H9 (cell line): ENCODE results near the gene SCIMP. TPM values are rescaled to one million over a fixed set of nuclear protein-coding genes. Genes with fewer than 3 reads are reported as not detected.

Experiments
- DNase-seq: peaks from one replicate; pipeline ENCODE4 v3.0.0-alpha.2; 2017
- H2AFZ ChIP-seq: one replicate; pipeline ENCODE4 v1.6.1; 2013; ENCODE audit warnings: mild to moderate bottlenecking, low read length, control low read depth, moderate library complexity
- H2AK5ac ChIP-seq: 2 replicates; pipeline ENCODE4 v1.6.1; 2013; ENCODE audit warnings: low read length, control low read depth, mixed read lengths; ENCODE audit not compliant: insufficient read length
- H2BK120ac ChIP-seq: one replicate; pipeline ENCODE4 v1.6.1; 2013; ENCODE audit warnings: low read depth, mild to moderate bottlenecking, low read length, control low read depth, inconsistent platforms; ENCODE audit not compliant: poor library complexity, severe bottlenecking
- H2BK12ac ChIP-seq: 2 replicates; pipeline ENCODE4 v1.6.1; 2013; ENCODE audit warnings: low read length, control low read depth, mixed read lengths, low read depth; ENCODE audit not compliant: insufficient read length
- H2BK15ac ChIP-seq: 2 replicates; pipeline ENCODE4 v1.6.1; 2013; ENCODE audit warnings: low read depth, low read length, control low read depth
- H2BK20ac ChIP-seq: one replicate; pipeline ENCODE4 v1.6.1; 2013; ENCODE audit warnings: low read depth, mild to moderate bottlenecking, low read length, control low read depth, inconsistent platforms; ENCODE audit not compliant: poor library complexity, severe bottlenecking
- H2BK5ac ChIP-seq: 2 replicates; pipeline ENCODE4 v1.6.1; 2013; ENCODE audit warnings: low read length, control low read depth, mixed read lengths; ENCODE audit not compliant: insufficient read length
- H3K14ac ChIP-seq: 2 replicates; pipeline ENCODE4 v1.6.1; 2013; ENCODE audit warnings: low read length, control low read depth; ENCODE audit not compliant: insufficient read depth
- H3K18ac ChIP-seq: 2 replicates; pipeline ENCODE4 v1.6.1; 2013; ENCODE audit warnings: low read depth, mild to moderate bottlenecking, mixed read lengths, low read length, control low read depth; ENCODE audit not compliant: insufficient read length
- H3K23ac ChIP-seq: 2 replicates; pipeline ENCODE4 v1.6.1; 2013; ENCODE audit warnings: low read length, control low read depth, mixed read lengths, low read depth; ENCODE audit not compliant: insufficient read length
- H3K23me2 ChIP-seq: 2 replicates; pipeline ENCODE4 v1.6.1; 2013; ENCODE audit warnings: low read depth, mild to moderate bottlenecking, mixed read lengths, low read length, control low read depth; ENCODE audit not compliant: insufficient read length, poor library complexity, severe bottlenecking
- H3K27ac ChIP-seq: 2 replicates; pipeline ENCODE4 v1.5.1; 2013; ENCODE audit warnings: low read length, control low read depth, mixed read lengths, low read depth; ENCODE audit not compliant: insufficient read length
- H3K27me3 ChIP-seq: 2 replicates; pipeline ENCODE4 v1.6.1; 2013; ENCODE audit warnings: low read length, control low read depth, inconsistent platforms; ENCODE audit not compliant: insufficient read depth
- H3K4ac ChIP-seq: 2 replicates; pipeline ENCODE4 v1.6.1; 2013; ENCODE audit warnings: low read depth, mild to moderate bottlenecking, control low read depth, inconsistent platforms, low read length, moderate library complexity
- H3K4me1 ChIP-seq: 2 replicates; pipeline ENCODE4 v1.6.1; 2013; ENCODE audit warnings: low read length, control low read depth, inconsistent platforms; ENCODE audit not compliant: insufficient read depth
- H3K4me2 ChIP-seq: 2 replicates; pipeline ENCODE4 v1.6.1; 2013; ENCODE audit warnings: low read length, control low read depth, mixed read lengths; ENCODE audit not compliant: insufficient read length, insufficient read depth
- H3K56ac ChIP-seq: 2 replicates; pipeline ENCODE4 v1.6.1; 2013; ENCODE audit warnings: low read depth, mild to moderate bottlenecking, mixed read lengths, low read length, control low read depth; ENCODE audit not compliant: insufficient read length
- H3K79me1 ChIP-seq: 2 replicates; pipeline ENCODE4 v1.6.1; 2013; ENCODE audit warnings: low read depth, mild to moderate bottlenecking, moderate library complexity, low read length, control low read depth, inconsistent platforms; ENCODE audit not compliant: insufficient read depth, poor library complexity, severe bottlenecking
- H3K79me2 ChIP-seq: 2 replicates; pipeline ENCODE4 v1.6.1; 2013; ENCODE audit warnings: low read length, control low read depth, inconsistent platforms; ENCODE audit not compliant: insufficient read depth
- H3K9ac ChIP-seq: 2 replicates; pipeline ENCODE4 v1.6.1; 2013; ENCODE audit warnings: low read length, control low read depth, mixed read lengths; ENCODE audit not compliant: insufficient read length; ENCODE audit errors: extremely low read depth
- H3K9me3 ChIP-seq: one replicate; pipeline ENCODE4 v1.6.1; 2013; ENCODE audit warnings: low read depth, low read length, inconsistent platforms; ENCODE audit not compliant: control insufficient read depth
- H3T11ph ChIP-seq: one replicate; pipeline ENCODE4 v1.6.1; 2013; ENCODE audit warnings: mild to moderate bottlenecking, low read length, control low read depth, inconsistent platforms
- H4K20me1 ChIP-seq: one replicate; pipeline ENCODE4 v1.6.1; 2013; ENCODE audit not compliant: control insufficient read depth, insufficient read length, insufficient read depth
- H4K5ac ChIP-seq: 2 replicates; pipeline ENCODE4 v1.6.1; 2013; ENCODE audit warnings: low read depth, mild to moderate bottlenecking, mixed read lengths, low read length, control low read depth; ENCODE audit not compliant: insufficient read length
- H4K8ac ChIP-seq: replicated peaks from 2 replicates; pipeline ENCODE4 v1.6.1; 2013; ENCODE audit warnings: low read length, control low read depth, mixed read lengths, low read depth; ENCODE audit not compliant: insufficient read length
- H4K91ac ChIP-seq: 2 replicates; pipeline ENCODE4 v1.6.1; 2013; ENCODE audit warnings: low read depth, mild to moderate bottlenecking, moderate library complexity, mixed read lengths, low read length, control low read depth; ENCODE audit not compliant: insufficient read length
- H3K27ac Mint-ChIP-seq, 3 experiments: 2 replicates in 2 of 3; 3 replicates in 1 of 3; pipeline ENCODE4 v1.8.0; 2020 to 2021; ENCODE audit warnings: mixed read lengths in 3 of 3, mild to moderate bottlenecking in 1 of 3, moderate library complexity in 1 of 3
- H3K27me3 Mint-ChIP-seq: 2 replicates; pipeline ENCODE4 v1.8.0; 2021; ENCODE audit warnings: low read depth, mild to moderate bottlenecking, moderate library complexity, mixed read lengths
- H3K36me3 Mint-ChIP-seq, 3 experiments: 2 replicates in 2 of 3; 3 replicates in 1 of 3; pipeline ENCODE4 v1.8.0; 2020 to 2021; ENCODE audit warnings: low read depth in 3 of 3, mixed read lengths in 3 of 3; ENCODE audit not compliant: insufficient read depth in 1 of 3
- H3K4me1 Mint-ChIP-seq, 2 experiments: 2 replicates each; pipeline ENCODE4 v1.8.0; 2020; ENCODE audit warnings: mixed read lengths in 2 of 2
- H3K4me3 Mint-ChIP-seq, 2 experiments: 2 replicates in 1 of 2; 3 replicates in 1 of 2; pipeline ENCODE4 v1.8.0; 2020 to 2021; ENCODE audit warnings: mild to moderate bottlenecking in 2 of 2, mixed read lengths in 2 of 2, moderate library complexity in 1 of 2
- H3K9me3 Mint-ChIP-seq, 2 experiments: 2 replicates in 1 of 2; 3 replicates in 1 of 2; pipeline ENCODE4 v1.8.0; 2020; ENCODE audit warnings: mild to moderate bottlenecking in 2 of 2, mixed read lengths in 2 of 2, moderate library complexity in 1 of 2
- WGBS: extraction: QIAGEN DNeasy Blood & Tissue Kit; methylation state at CpG from one replicate; pipeline ENCODE4 v1.1.7; 2013; ENCODE audit warnings: missing lambda C conversion rate, low lambda C conversion rate, mixed read lengths; ENCODE audit not compliant: insufficient read length; ENCODE audit errors: extremely low coverage; 5-methylcytosine and 5-hydroxymethylcytosine counted together
- total RNA-seq: library from RNA; stranded (reverse); gene quantifications from 2 replicates; pipeline ENCODE4 v1.2.1, GENCODE V29; 2021
- TF ChIP-seq, protein P1 (sequence below): fragments of 200-600 bp; sonication (generic); conservative IDR thresholded peaks from 3 replicates; pipeline ENCODE4 v1.8.0; 2021; ENCODE audit warnings: antibody characterized with exemption, mild to moderate bottlenecking

The SCIMP gene
- total RNA-seq, 1 experiment from 2014 or later, result not detected

DNA sequence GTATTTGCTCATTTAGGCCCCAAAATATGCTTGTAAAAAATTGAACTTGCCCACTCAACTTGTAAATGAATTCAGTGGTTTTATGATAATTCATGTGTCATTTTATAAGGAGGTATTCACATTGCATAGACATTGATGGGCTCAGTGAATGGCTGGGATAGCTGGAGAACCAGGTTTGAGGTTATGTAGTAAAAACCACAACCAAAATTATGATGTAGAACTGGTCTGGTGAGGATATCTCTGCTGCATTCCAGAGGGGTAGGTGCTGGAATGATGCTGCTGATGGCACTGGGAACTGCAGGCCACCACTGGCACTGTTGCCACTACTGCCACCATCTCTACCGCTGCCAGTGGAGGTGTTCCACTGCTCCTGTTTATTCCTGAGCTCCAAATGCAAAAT, 25.9 kb upstream of the SCIMP start:
- no peak for DNase-seq
- no peaks in the 10 kb centered on the region for H3K4me1 ChIP-seq
- H2AK5ac ChIP-seq, result no peak overlapping the region
- no peak overlapping the region for H2BK20ac ChIP-seq
- no peak overlapping the region for H2AFZ ChIP-seq
- H4K8ac ChIP-seq, result no peak overlapping the region
- H3K27me3 ChIP-seq, result no peaks in the 10 kb centered on the region
- no peak overlapping the region for H4K5ac ChIP-seq
- no peak overlapping the region for H3K23ac ChIP-seq
- H2BK5ac ChIP-seq, result no peak overlapping the region
- H3K9me3 ChIP-seq, result no peaks in the 10 kb centered on the region
- H2BK120ac ChIP-seq, result no peak overlapping the region
- no peak overlapping the region for H3K4ac ChIP-seq
- no peak overlapping the region for H3K56ac ChIP-seq
- Mint-ChIP-seq H3K36me3 (no peaks in the 10 kb centered on the region), H3K27ac (no peak overlapping the region), H3K27me3 (no peaks in the 10 kb centered on the region; the same call in 1 of the 2 replicates), H3K4me1 (no peaks in the 10 kb centered on the region), H3K9me3 (no peaks in the 10 kb centered on the region), H3K4me3 (no peak overlapping the region)
- no peaks in the 10 kb centered on the region for H3K23me2 ChIP-seq
- H3K27ac ChIP-seq, result no peak overlapping the region
- no peak overlapping the region for H3K9ac ChIP-seq
- no peaks in the 10 kb centered on the region for H3K79me1 ChIP-seq
- no peaks in the 10 kb centered on the region for H4K20me1 ChIP-seq
- H3K79me2 ChIP-seq, result no peaks in the 10 kb centered on the region
- H2BK12ac ChIP-seq, result no peak overlapping the region
- H4K91ac ChIP-seq, result no peak overlapping the region
- no peak overlapping the region for H3T11ph ChIP-seq
- H2BK15ac ChIP-seq, result no peak overlapping the region
- no peak overlapping the region for H3K18ac ChIP-seq
- WGBS, result no CpG with 5 or more reads among the region's 1 CpG
- TF ChIP-seq, protein P1, sequence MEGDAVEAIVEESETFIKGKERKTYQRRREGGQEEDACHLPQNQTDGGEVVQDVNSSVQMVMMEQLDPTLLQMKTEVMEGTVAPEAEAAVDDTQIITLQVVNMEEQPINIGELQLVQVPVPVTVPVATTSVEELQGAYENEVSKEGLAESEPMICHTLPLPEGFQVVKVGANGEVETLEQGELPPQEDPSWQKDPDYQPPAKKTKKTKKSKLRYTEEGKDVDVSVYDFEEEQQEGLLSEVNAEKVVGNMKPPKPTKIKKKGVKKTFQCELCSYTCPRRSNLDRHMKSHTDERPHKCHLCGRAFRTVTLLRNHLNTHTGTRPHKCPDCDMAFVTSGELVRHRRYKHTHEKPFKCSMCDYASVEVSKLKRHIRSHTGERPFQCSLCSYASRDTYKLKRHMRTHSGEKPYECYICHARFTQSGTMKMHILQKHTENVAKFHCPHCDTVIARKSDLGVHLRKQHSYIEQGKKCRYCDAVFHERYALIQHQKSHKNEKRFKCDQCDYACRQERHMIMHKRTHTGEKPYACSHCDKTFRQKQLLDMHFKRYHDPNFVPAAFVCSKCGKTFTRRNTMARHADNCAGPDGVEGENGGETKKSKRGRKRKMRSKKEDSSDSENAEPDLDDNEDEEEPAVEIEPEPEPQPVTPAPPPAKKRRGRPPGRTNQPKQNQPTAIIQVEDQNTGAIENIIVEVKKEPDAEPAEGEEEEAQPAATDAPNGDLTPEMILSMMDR, result no peak
- no peak overlapping the region for H3K4me2 ChIP-seq
- no peak overlapping the region for H3K14ac ChIP-seq
